Natural killer cell (primary cell): Measurements from ENCODE around the gene TBC1D9B. TPM values are rescaled to one million over a fixed set of nuclear protein-coding genes. Genes with fewer than 3 reads are reported as not detected.

Experiments used
- ATAC-seq, 3 donors: fragments of 150-1000 bp in 2 of 3; fragments of 200-7000 bp in 1 of 3; cut with Tn5 transposase; 1 replicate in 1 of 3; 2 replicates in 2 of 3; pipeline ENCODE4 v1.10.0; 2021; ENCODE audit warnings: mild to moderate bottlenecking in 2 of 3, moderate library complexity in 2 of 3
- DNase-seq, 2 donors: peaks; one replicate each; pipeline versions ENCODE4 v3.0.0 to v3.0.0-alpha.2; 2013 to 2021; ENCODE audit warnings: mixed read lengths in 1 of 2
- H3K27ac ChIP-seq: one replicate; pipeline ENCODE4 v1.5.1; 2013; ENCODE audit warnings: mild to moderate bottlenecking, low read length
- H3K27me3 ChIP-seq: one replicate; pipeline ENCODE4 v1.6.1; 2013; ENCODE audit warnings: low read length; ENCODE audit not compliant: control insufficient read depth, insufficient read depth
- H3K36me3 ChIP-seq: one replicate; pipeline ENCODE4 v1.6.1; 2013; ENCODE audit warnings: low read length; ENCODE audit not compliant: control insufficient read depth, insufficient read depth
- H3K4me1 ChIP-seq: one replicate; pipeline ENCODE4 v1.6.1; 2013; ENCODE audit warnings: low read length; ENCODE audit not compliant: control insufficient read depth, insufficient read depth
- H3K4me3 ChIP-seq: one replicate; pipeline ENCODE4 v1.5.1; 2013; ENCODE audit warnings: low read length
- H3K9me3 ChIP-seq: one replicate; pipeline ENCODE4 v1.6.1; 2013; ENCODE audit warnings: low read length; ENCODE audit not compliant: control insufficient read depth, insufficient read depth
- H3K27ac Mint-ChIP-seq, 2 donors: one replicate each; pipeline ENCODE4 v1.8.0; 2022; ENCODE audit warnings: mild to moderate bottlenecking in 2 of 2, mixed read lengths in 2 of 2, moderate library complexity in 1 of 2
- H3K27me3 Mint-ChIP-seq, 2 donors: one replicate each; pipeline ENCODE4 v1.8.0; 2022; ENCODE audit warnings: low read depth in 2 of 2, mixed read lengths in 2 of 2
- H3K36me3 Mint-ChIP-seq: one replicate; pipeline ENCODE4 v1.8.0; 2022; ENCODE audit warnings: mixed read lengths
- H3K4me1 Mint-ChIP-seq, 2 donors: one replicate each; pipeline ENCODE4 v1.8.0; 2022; ENCODE audit warnings: mixed read lengths in 2 of 2
- H3K4me3 Mint-ChIP-seq: one replicate; pipeline ENCODE4 v1.8.0; 2022; ENCODE audit warnings: mild to moderate bottlenecking, moderate library complexity, mixed read lengths
- H3K9me3 Mint-ChIP-seq, 2 donors: one replicate each; pipeline ENCODE4 v1.8.0; 2022; ENCODE audit warnings: mixed read lengths in 2 of 2
- CTCF ChIP-seq: fragments of 200-600 bp; IDR thresholded peaks from one replicate; pipeline ENCODE4 v1.8.0; 2022; ENCODE audit warnings: antibody characterized with exemption
- WGBS: methylation state at CpG from one replicate; pipeline ENCODE4 v1.1.7; 2013; ENCODE audit warnings: missing lambda C conversion rate; ENCODE audit not compliant: insufficient coverage; 5-methylcytosine and 5-hydroxymethylcytosine counted together
- intact Hi-C: fragments of 100-400 bp; cut with micrococcal nuclease; formaldehyde crosslinking; loops from one replicate; pipeline ENCODE4 v1.14.2; 2022
- total RNA-seq, 4 donors: library from RNA; stranded (reverse); fragments of 120-200 nt in 1 of 4; gene quantifications; one replicate each; pipeline versions ENCODE4 v1.2.3 to v1.2.4, GENCODE V29; 2013 to 2022

Gene TBC1D9B
- total RNA-seq, 3 donors from 2014 or later (not counting 1 experiment from before 2014, with no cell fraction given): 102 to 115 (median 113) TPM

- Histone ChIP-seq H3K36me3 (no peaks in the 10 kb centered on the region), H3K4me3 (no peak overlapping the region), H3K27me3 (no peaks in the 10 kb centered on the region), H3K9me3 (no peaks in the 10 kb centered on the region), H3K4me1 (no peaks in the 10 kb centered on the region), H3K27ac (no peak overlapping the region)
- intact Hi-C loops: no loop called here
- H3K36me3 Mint-ChIP-seq: no peaks in the 10 kb centered on the region
- ATAC-seq (no peak), DNase-seq (no peak)
- 87% methylated on average over 7 of the region's 8 CpGs for WGBS
- no peak overlapping the region for H3K27ac Mint-ChIP-seq
- H3K27me3 Mint-ChIP-seq: no peaks in the 10 kb centered on the region
- no peaks in the 10 kb centered on the region for H3K4me1 Mint-ChIP-seq
- TF ChIP-seq CTCF: no peak
- no peaks in the 10 kb centered on the region for H3K9me3 Mint-ChIP-seq
- H3K4me3 Mint-ChIP-seq: no peak overlapping the region
Measured at GRCh38 chr5:179930788-179931473, 23.2 kb upstream of the TBC1D9B start.

GRCh38 chr5:179927824-179928223 is 20.1 kb upstream of the TBC1D9B start:
- Mint-ChIP-seq H3K27me3 (no peaks in the 10 kb centered on the region), H3K9me3 (no peaks in the 10 kb centered on the region), H3K4me3 (no peak overlapping the region), H3K4me1 (no peaks in the 10 kb centered on the region), H3K36me3 (no peaks in the 10 kb centered on the region), H3K27ac (no peak overlapping the region)
- no peak overlapping the region for H3K27ac ChIP-seq
- H3K9me3 ChIP-seq: no peaks in the 10 kb centered on the region
- no peak for TF ChIP-seq CTCF
- intact Hi-C loops: no loop called here
- ATAC-seq (no peak), DNase-seq (no peak)
- WGBS: 98% methylated on average over 7 of the region's 7 CpGs
- H3K4me1 ChIP-seq: no peaks in the 10 kb centered on the region
- H3K4me3 ChIP-seq: no peak overlapping the region
- H3K27me3 ChIP-seq: no peaks in the 10 kb centered on the region
- no peaks in the 10 kb centered on the region for H3K36me3 ChIP-seq

GRCh38 chr5:179926657-179927056 is 19.0 kb upstream of the TBC1D9B start:
- no peak overlapping the region for H3K27ac Mint-ChIP-seq
- ATAC-seq (no peak), DNase-seq (no peak)
- Histone ChIP-seq H3K36me3 (no peaks in the 10 kb centered on the region), H3K27ac (no peak overlapping the region), H3K9me3 (no peaks in the 10 kb centered on the region), H3K27me3 (no peaks in the 10 kb centered on the region), H3K4me3 (no peak overlapping the region), H3K4me1 (no peaks in the 10 kb centered on the region)
- H3K4me1 Mint-ChIP-seq: no peaks in the 10 kb centered on the region
- intact Hi-C loops: no loop called here
- no peak for TF ChIP-seq CTCF
- H3K27me3 Mint-ChIP-seq: no peaks in the 10 kb centered on the region
- H3K36me3 Mint-ChIP-seq: no peaks in the 10 kb centered on the region
- H3K9me3 Mint-ChIP-seq: no peaks in the 10 kb centered on the region
- no peak overlapping the region for H3K4me3 Mint-ChIP-seq
- WGBS: 91% methylated on average over 8 of the region's 8 CpGs

- 70% methylated on average over 6 of the region's 6 CpGs for WGBS
- Histone ChIP-seq H3K4me3 (no peak overlapping the region), H3K27ac (no peak overlapping the region), H3K9me3 (no peaks in the 10 kb centered on the region), H3K27me3 (no peaks in the 10 kb centered on the region), H3K4me1 (no peaks in the 10 kb centered on the region), H3K36me3 (no peaks in the 10 kb centered on the region)
- H3K27me3 Mint-ChIP-seq: peaks cover 0 to 2% of the 10 kb centered on the region in 2 donors
- DNase-seq (no peak), ATAC-seq (no peak)
- no peaks in the 10 kb centered on the region for H3K36me3 Mint-ChIP-seq
- no peak overlapping the region for H3K4me3 Mint-ChIP-seq
- H3K9me3 Mint-ChIP-seq: no peaks in the 10 kb centered on the region
- H3K4me1 Mint-ChIP-seq: no peaks in the 10 kb centered on the region
- no peak overlapping the region for H3K27ac Mint-ChIP-seq
- intact Hi-C loops: no loop called here
- no peak for TF ChIP-seq CTCF
Measured at GRCh38 chr5:179923436-179923835, 15.7 kb upstream of the TBC1D9B start.
